Esophagus squamous epithelium (tissue), 5 donors: ENCODE results near the gene CYCS. TPM values are rescaled to one million over a fixed set of nuclear protein-coding genes. Genes with fewer than 3 reads are reported as not detected.

Source experiments
- DNase-seq: peaks from one replicate; lab custom pipeline; 2025; lab: John Stamatoyannopoulos, UW
- H3K27ac ChIP-seq, 4 donors: fragments of 200-600 bp; sonication (generic); one replicate each; pipeline ENCODE4 v1.5.1; 2016 to 2019; ENCODE audit warnings: mild to moderate bottlenecking in 1 of 4
- H3K27me3 ChIP-seq, 4 donors: fragments of 200-600 bp; sonication (generic); 1 replicate in 3 of 4; 2 replicates in 1 of 4; pipeline versions ENCODE4 v1.5.1 to v1.6.0; 2017 to 2021; ENCODE audit warnings: antibody characterized with exemption in 1 of 4
- H3K36me3 ChIP-seq, 3 donors: fragments of 200-600 bp; sonication (generic); one replicate each; pipeline ENCODE4 v1.5.1; 2016 to 2019
- H3K4me1 ChIP-seq, 3 donors: fragments of 200-600 bp; sonication (generic); one replicate each; pipeline ENCODE4 v1.5.1; 2017 to 2019
- H3K4me3 ChIP-seq, 4 donors: fragments of 200-600 bp; sonication (generic); 1 replicate in 3 of 4; 2 replicates in 1 of 4; pipeline ENCODE4 v1.5.1; 2016 to 2019; ENCODE audit warnings: mild to moderate bottlenecking in 2 of 4, moderate library complexity in 1 of 4
- H3K9me3 ChIP-seq, 3 donors: fragments of 200-600 bp; sonication (generic); one replicate each; pipeline ENCODE4 v1.5.1; 2016 to 2019
- POLR2A ChIP-seq, 4 donors: fragments of 450-650 bp; IDR thresholded peaks; one replicate each; pipeline ENCODE4 v1.6.1; 2017; ENCODE audit warnings: antibody characterized with exemption in 4 of 4, mild to moderate bottlenecking in 4 of 4, moderate library complexity in 3 of 4
- whole genome bisulfite sequencing, 2 donors: methylation state at CpG; one replicate each; pipeline ENCODE4 v1.1.5; 2018; 5-methylcytosine and 5-hydroxymethylcytosine counted together
- intact Hi-C: fragments of 100-400 bp; cut with DNase I; formaldehyde crosslinking; loops from one replicate; pipeline ENCODE4 v1.15.0; 2022
- total RNA-seq, 4 donors: library from RNA; depleted of rRNA; stranded (reverse); fragments of >200 nt; gene quantifications; one replicate each; pipeline ENCODE4 v1.1.0, GENCODE V29; 2016
- TF ChIP-seq, protein P1 (sequence below), 6 experiments: fragments of 450-650 bp in 4 of 6; fragments of 200-600 bp in 2 of 6; sonication (generic) in 2 of 6; IDR thresholded peaks; one replicate each; pipeline ENCODE4 v1.5.1; 2016 to 2019; ENCODE audit warnings: antibody characterized with exemption in 6 of 6, mild to moderate bottlenecking in 4 of 6, moderate library complexity in 4 of 6
- donor health status: DM: yes; HTN: yes; CAD: no.

CYCS gene
- total RNA-seq, 4 donors from 2014 or later, result 48.1 to 117 (median 72.8) TPM

DNA sequence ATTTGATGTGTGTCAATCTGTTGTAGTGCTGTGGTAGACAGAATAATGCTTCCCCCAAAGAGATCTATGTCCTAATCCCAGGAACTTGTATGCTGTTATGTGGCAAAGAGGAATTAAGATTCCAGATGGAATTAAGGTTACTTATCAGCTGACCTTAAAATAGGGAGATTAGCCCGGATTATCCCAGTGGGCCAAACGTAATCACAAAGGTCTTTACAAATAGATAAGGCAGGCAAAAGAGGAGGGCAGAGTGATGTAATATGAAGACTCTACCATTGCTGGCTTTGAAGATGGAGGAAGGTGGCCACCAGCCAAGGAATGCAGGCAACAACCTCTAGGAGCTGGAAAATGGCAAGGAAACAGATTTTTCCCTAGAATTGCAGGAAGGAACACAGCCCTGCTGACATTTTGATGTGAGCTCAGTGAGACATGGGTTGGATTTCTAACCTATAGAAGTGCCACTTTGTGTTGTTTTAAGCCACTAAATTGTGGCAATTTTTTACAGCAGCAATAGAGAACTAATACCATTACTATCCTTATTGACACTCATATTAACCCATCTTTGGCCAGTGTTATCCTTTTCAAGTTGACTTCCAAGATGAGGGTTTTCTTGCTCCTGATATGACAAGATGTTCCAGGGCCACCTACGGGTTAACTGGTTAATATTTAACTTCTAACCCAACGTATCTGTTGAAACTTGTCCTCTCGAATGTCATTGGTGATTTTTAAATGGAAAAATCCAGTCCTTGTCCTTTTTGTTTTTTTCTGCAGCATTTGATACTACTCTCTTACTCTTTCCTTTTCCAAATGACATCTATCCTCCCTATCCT, 29.3 kb downstream of the CYCS start:
- intact Hi-C loops, result loop anchor here (10.0 kb wide), 1 partner anchor 281 kb away; no protein-coding TSS in a partner anchor
- Histone ChIP-seq H3K4me1 (peaks cover 0 to 12% (median 0%) of the 10 kb centered on the region in 3 donors), H3K27ac (no peak overlapping the region), H3K36me3 (no peaks in the 10 kb centered on the region), H3K27me3 (no peaks in the 10 kb centered on the region), H3K9me3 (no peaks in the 10 kb centered on the region), H3K4me3 (no peak overlapping the region)
- 42 to 55% methylated on average over 5 of the region's 5 CpGs for WGBS, 2 donors
- DNase-seq, result no peak
- TF ChIP-seq, protein P1, sequence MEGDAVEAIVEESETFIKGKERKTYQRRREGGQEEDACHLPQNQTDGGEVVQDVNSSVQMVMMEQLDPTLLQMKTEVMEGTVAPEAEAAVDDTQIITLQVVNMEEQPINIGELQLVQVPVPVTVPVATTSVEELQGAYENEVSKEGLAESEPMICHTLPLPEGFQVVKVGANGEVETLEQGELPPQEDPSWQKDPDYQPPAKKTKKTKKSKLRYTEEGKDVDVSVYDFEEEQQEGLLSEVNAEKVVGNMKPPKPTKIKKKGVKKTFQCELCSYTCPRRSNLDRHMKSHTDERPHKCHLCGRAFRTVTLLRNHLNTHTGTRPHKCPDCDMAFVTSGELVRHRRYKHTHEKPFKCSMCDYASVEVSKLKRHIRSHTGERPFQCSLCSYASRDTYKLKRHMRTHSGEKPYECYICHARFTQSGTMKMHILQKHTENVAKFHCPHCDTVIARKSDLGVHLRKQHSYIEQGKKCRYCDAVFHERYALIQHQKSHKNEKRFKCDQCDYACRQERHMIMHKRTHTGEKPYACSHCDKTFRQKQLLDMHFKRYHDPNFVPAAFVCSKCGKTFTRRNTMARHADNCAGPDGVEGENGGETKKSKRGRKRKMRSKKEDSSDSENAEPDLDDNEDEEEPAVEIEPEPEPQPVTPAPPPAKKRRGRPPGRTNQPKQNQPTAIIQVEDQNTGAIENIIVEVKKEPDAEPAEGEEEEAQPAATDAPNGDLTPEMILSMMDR (IDR thresholded peaks at IDR 0.05), result no peak
- no peak for TF ChIP-seq POLR2A (IDR thresholded peaks at IDR 0.05)

DNA sequence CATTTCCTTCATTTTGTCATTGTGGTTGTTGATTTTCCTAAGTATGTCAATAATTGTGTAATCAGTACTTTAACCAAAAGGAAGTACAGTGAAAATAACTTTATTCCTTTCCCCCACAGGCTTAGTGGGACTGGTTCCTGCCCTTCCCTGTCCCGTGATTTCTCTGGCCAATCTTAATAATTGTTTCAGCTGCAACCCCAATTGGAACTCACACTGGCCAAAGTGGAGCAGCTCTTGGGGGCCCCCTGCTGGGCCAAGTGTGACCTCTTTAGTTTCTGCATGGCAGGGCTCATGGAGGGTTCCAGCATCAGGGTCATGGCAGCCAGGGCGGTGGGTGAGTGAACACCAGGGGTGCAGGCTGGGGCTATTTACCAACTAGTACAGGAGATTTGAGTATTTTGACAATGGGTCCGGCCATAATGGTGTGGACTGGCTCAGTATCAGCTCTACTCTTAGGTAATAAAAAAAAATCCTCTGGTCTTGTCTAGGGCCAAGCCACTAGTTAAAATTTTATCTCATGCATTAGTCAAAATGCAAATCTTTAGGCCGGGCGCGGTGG, 31.7 kb downstream of the CYCS start:
- no peak overlapping the region for H3K27ac ChIP-seq
- intact Hi-C loops, result loop anchor here (10.0 kb wide), 1 partner anchor 279 kb away; no protein-coding TSS in a partner anchor
- H3K9me3 ChIP-seq, result no peaks in the 10 kb centered on the region
- no peaks in the 10 kb centered on the region for H3K27me3 ChIP-seq
- TF ChIP-seq POLR2A (IDR thresholded peaks at IDR 0.05), result no peak
- TF ChIP-seq, protein P1 (IDR thresholded peaks at IDR 0.05), result peak; percentile 39 to 80 (median 74)
- no peaks in the 10 kb centered on the region for H3K36me3 ChIP-seq
- DNase-seq, result peak; percentile 3
- WGBS, 2 donors, result 77 to 79% methylated on average over 5 to 6 of the region's 6 CpGs
- H3K4me3 ChIP-seq, result no peak overlapping the region
- H3K4me1 ChIP-seq, result peaks cover 0 to 12% (median 0%) of the 10 kb centered on the region in 3 donors

DNA sequence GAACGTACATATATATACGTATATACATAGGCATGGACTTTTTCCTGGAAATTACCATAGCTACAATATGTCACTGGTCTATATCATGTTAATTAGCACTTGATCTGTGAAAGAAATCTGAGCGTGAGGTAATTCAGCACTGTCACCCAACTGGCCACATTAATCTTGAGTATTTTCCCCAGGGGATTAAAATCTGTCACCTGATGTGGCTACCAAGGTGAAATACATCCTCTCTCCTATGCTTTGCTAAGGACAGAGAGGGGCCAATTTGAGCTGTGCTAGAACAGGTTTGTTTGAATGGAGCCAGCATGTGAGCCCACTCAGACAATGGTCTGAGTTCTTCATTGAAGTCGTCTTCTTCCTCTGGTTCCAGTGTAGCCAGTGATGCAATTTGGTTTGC, 33.3 kb downstream of the CYCS start:
- H3K36me3 ChIP-seq, result no peaks in the 10 kb centered on the region
- H3K4me1 ChIP-seq, result peaks cover 0 to 12% (median 0%) of the 10 kb centered on the region in 3 donors
- DNase-seq, result no peak
- H3K27ac ChIP-seq, result no peak overlapping the region
- intact Hi-C loops, result loop anchor here (10.0 kb wide), 1 partner anchor 277 kb away; no protein-coding TSS in a partner anchor
- no peaks in the 10 kb centered on the region for H3K9me3 ChIP-seq
- TF ChIP-seq, protein P1 (IDR thresholded peaks at IDR 0.05), result no peak
- no peak for TF ChIP-seq POLR2A (IDR thresholded peaks at IDR 0.05)
- no peak overlapping the region for H3K4me3 ChIP-seq
- no peaks in the 10 kb centered on the region for H3K27me3 ChIP-seq
- WGBS, 2 donors, result 78% methylated on average over 4 of the region's 4 CpGs

DNA sequence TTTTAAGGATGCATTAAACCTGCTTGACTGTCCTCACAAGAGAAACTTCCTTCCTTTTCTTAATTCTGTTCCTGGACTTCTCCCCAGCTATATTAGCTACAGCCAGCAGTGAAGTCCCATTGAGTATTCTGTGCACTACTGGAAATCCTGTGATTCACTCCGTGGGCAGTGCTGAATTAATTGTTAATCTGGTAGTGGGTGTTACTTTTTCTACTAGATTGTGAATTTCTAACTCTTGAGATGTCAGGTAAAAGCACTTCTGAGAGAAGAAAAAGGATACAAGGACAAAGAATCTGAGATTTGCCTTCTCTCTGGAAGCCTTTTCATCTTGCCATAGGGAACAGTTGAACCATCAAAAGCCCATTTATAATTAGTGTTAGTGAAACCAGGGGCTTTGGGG, 33.9 kb downstream of the CYCS start:
- Histone ChIP-seq H3K27ac (no peak overlapping the region), H3K27me3 (no peaks in the 10 kb centered on the region), H3K9me3 (no peaks in the 10 kb centered on the region), H3K36me3 (no peaks in the 10 kb centered on the region), H3K4me1 (peaks cover 0 to 12% (median 0%) of the 10 kb centered on the region in 3 donors), H3K4me3 (no peak overlapping the region)
- DNase-seq, result no peak
- WGBS, 2 donors, result 11 to 50% methylated on average over 1 of the region's 1 CpG
- intact Hi-C loops, result loop anchor here (10.0 kb wide), 1 partner anchor 276 kb away; no protein-coding TSS in a partner anchor
- TF ChIP-seq, protein P1 (IDR thresholded peaks at IDR 0.05), result no peak
- no peak for TF ChIP-seq POLR2A (IDR thresholded peaks at IDR 0.05)

DNA sequence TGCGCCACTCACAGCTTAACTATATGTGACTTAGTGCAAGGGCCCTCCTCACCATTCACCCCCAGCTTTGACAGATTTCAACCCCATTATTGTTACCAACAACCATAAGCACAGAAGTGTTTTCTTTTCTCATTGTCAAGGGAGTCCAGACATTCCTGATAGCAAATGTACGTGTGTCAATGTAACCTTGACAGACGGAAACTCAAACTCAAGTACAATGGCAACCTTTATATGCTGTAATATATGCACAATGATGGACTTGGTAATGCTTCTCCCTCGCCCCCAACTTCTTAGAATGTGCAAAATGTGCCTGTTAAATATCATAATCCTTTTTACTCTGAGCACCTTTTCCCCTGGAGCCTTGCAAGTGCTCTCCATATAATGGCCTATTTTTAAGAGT, 34.7 kb downstream of the CYCS start:
- Histone ChIP-seq H3K4me3 (no peak overlapping the region), H3K27ac (no peak overlapping the region), H3K27me3 (no peaks in the 10 kb centered on the region), H3K9me3 (no peaks in the 10 kb centered on the region), H3K36me3 (no peaks in the 10 kb centered on the region), H3K4me1 (peaks cover 0 to 12% (median 0%) of the 10 kb centered on the region in 3 donors)
- intact Hi-C loops, result loop anchor here (10.0 kb wide), 1 partner anchor 276 kb away; no protein-coding TSS in a partner anchor
- 87 to 88% methylated on average over 4 of the region's 4 CpGs for WGBS, 2 donors
- TF ChIP-seq, protein P1 (IDR thresholded peaks at IDR 0.05), result no peak
- TF ChIP-seq POLR2A (IDR thresholded peaks at IDR 0.05), result no peak
- no peak for DNase-seq
